K562 (cell line): ENCODE measurements around the gene SH3PXD2B. TPM values are rescaled to one million over a fixed set of nuclear protein-coding genes. Genes with fewer than 3 reads are reported as not detected.

Experiments used
- ATAC-seq: fragments of 200-7000 bp; cut with Tn5 transposase; 3 replicates; pipeline ENCODE4 v1.9.1; 2020; ENCODE audit warnings: moderate library complexity
- BruUV-seq: library from RNA; stranded (reverse); fragments of 400-500 nt; replicated peaks from 2 replicates; lab custom pipeline; 2021; lab: Mats Ljungman, UMichigan
- CTCF ChIA-PET: fragments of 300-600 bp; formaldehyde crosslinking; extraction: SDS; loops from one replicate; lab custom pipeline; 2021; ENCODE audit warnings: low intra/inter-chr PET ratio; lab: Yijun Ruan, JAX
- POLR2A ChIA-PET: fragments of 300-600, 350-650 bp; sonication (Branson Sonifier 250); formaldehyde crosslinking; extraction: SDS; loops from one replicate; lab custom pipeline; 2021; ENCODE audit warnings: antibody characterized with exemption, inconsistent platforms; lab: Yijun Ruan, JAX
- DNase-seq, 4 experiments: peaks; one replicate each; pipeline versions ENCODE4 v3.0.0 to v3.0.0-alpha.2; 2011 to 2018; ENCODE audit warnings: low spot score in 3 of 4, mixed read lengths in 3 of 4; ENCODE audit errors: extremely low read depth in 1 of 4
- FAIRE-seq: peaks from 2 replicates; lab custom pipeline; 2011; peaks lifted over from hg19 to GRCh38; lab: Jason Lieb, UNC
- H2AFZ ChIP-seq: 2 replicates; pipeline ENCODE4 v1.6.0; 2011; ENCODE audit warnings: low read depth, low read length, control low read depth, inconsistent platforms
- H3K27ac ChIP-seq: fragments of 200-600 bp; 3 replicates; pipeline ENCODE4 v1.8.0; 2011; ENCODE audit warnings: low read depth, mild to moderate bottlenecking, control low read depth, inconsistent platforms, low read length, moderate library complexity, mixed read lengths; ENCODE audit errors: extremely low read depth
- H3K27me3 ChIP-seq, 2 experiments: fragments of 300-600 bp in 1 of 2; 2 replicates in 1 of 2; 3 replicates in 1 of 2; pipeline versions ENCODE4 v1.6.0 to v1.8.0; 2011; ENCODE audit warnings: inconsistent platforms in 2 of 2, low read length in 2 of 2, mild to moderate bottlenecking in 1 of 2, mixed read lengths in 1 of 2, moderate library complexity in 1 of 2; ENCODE audit not compliant: control insufficient read depth in 2 of 2, insufficient read depth in 2 of 2
- H3K36me3 ChIP-seq: fragments of 300-600 bp; 3 replicates; pipeline ENCODE4 v1.8.0; 2011; ENCODE audit warnings: mild to moderate bottlenecking, low read length, inconsistent platforms; ENCODE audit not compliant: control insufficient read depth, insufficient read depth
- H3K4me1 ChIP-seq, 2 experiments: fragments of 200-600 bp in 1 of 2; replicated peaks in 1 of 2; 2 replicates in 1 of 2; 3 replicates in 1 of 2; pipeline versions ENCODE4 v1.5.1 to v1.8.0; 2011; ENCODE audit warnings: inconsistent platforms in 2 of 2, low read length in 2 of 2, mild to moderate bottlenecking in 1 of 2, mixed read lengths in 1 of 2, moderate library complexity in 1 of 2; ENCODE audit not compliant: control insufficient read depth in 2 of 2, insufficient read depth in 2 of 2
- H3K4me2 ChIP-seq: 2 replicates; pipeline ENCODE4 v1.6.1; 2011; ENCODE audit warnings: low read length, control low read depth, inconsistent platforms, mixed read lengths; ENCODE audit not compliant: insufficient read depth
- H3K4me3 ChIP-seq: fragments of 200-600 bp; sonication (generic), shearing (Covaris generic); 2 replicates; pipeline ENCODE4 v1.5.1; 2016; ENCODE audit warnings: control low read depth, inconsistent platforms
- H3K79me2 ChIP-seq: fragments of 200-600 bp; 3 replicates; pipeline ENCODE4 v1.8.0; 2011; ENCODE audit warnings: low read length, inconsistent platforms; ENCODE audit not compliant: control insufficient read depth, insufficient read depth
- H3K9ac ChIP-seq, 2 experiments: 2 replicates each; pipeline versions ENCODE4 v1.6.0 to v1.6.1; 2011; ENCODE audit warnings: low read depth in 2 of 2, low read length in 2 of 2, control low read depth in 1 of 2, inconsistent platforms in 1 of 2, mild to moderate bottlenecking in 1 of 2, mixed read lengths in 1 of 2; ENCODE audit not compliant: insufficient read depth in 1 of 2
- H3K9me1 ChIP-seq: one replicate; pipeline ENCODE4 v1.6.0; 2011; ENCODE audit warnings: inconsistent platforms, mild to moderate bottlenecking, low read length, moderate library complexity; ENCODE audit not compliant: control insufficient read depth, insufficient read depth
- H3K9me3 ChIP-seq: replicated peaks from 2 replicates; pipeline ENCODE4 v1.5.1; 2011; ENCODE audit warnings: low read depth, low read length, inconsistent platforms; ENCODE audit not compliant: control insufficient read depth, insufficient read depth
- H4K20me1 ChIP-seq: replicated peaks from 2 replicates; pipeline ENCODE4 v1.6.1; 2011; ENCODE audit warnings: low read length, inconsistent platforms, mixed read lengths; ENCODE audit not compliant: control insufficient read depth, insufficient read depth
- ADNP ChIP-seq: fragments of 200-800 bp; sonication (Bioruptor generic); IDR thresholded peaks from 2 replicates; pipeline ENCODE4 v1.6.1; 2016; ENCODE audit warnings: missing genetic modification characterization, missing compliant biosample characterization
- ATF7 ChIP-seq: fragments of 450-650 bp; IDR thresholded peaks from 2 replicates; pipeline ENCODE4 v1.7.1; 2014; ENCODE audit warnings: mild to moderate bottlenecking, moderate library complexity
- ELF4 ChIP-seq: fragments of 450-650 bp; formaldehyde crosslinking; IDR thresholded peaks from 2 replicates; pipeline ENCODE4 v1.4.0; 2022; ENCODE audit warnings: missing genetic modification characterization
- ID3 ChIP-seq, 2 experiments: fragments of 250-450 bp in 1 of 2; fragments of 450-650 bp in 1 of 2; sonication (Bioruptor Pico) in 1 of 2; IDR thresholded peaks; 2 replicates each; pipeline versions ENCODE4 v1.6.1 to v1.8.0; 2016 to 2021; ENCODE audit warnings: mild to moderate bottlenecking in 2 of 2, moderate library complexity in 2 of 2, missing compliant biosample characterization in 1 of 2, missing genetic modification characterization in 1 of 2
- KDM2B ChIP-seq: fragments of 250-450 bp; sonication (Bioruptor Pico); IDR thresholded peaks from 2 replicates; pipeline ENCODE4 v1.8.0; 2021; ENCODE audit warnings: mild to moderate bottlenecking, moderate library complexity
- POLR2B ChIP-seq: fragments of 450-650 bp; IDR thresholded peaks from 2 replicates; pipeline ENCODE4 v1.6.1; 2018; ENCODE audit warnings: low read depth; ENCODE audit not compliant: partially characterized antibody
- SMARCA5 ChIP-seq: fragments of 450-650 bp; IDR thresholded peaks from 2 replicates; pipeline ENCODE4 v1.6.1; 2016
- SNRNP70 ChIP-seq: fragments of 200-400 bp; formaldehyde crosslinking; optimal IDR thresholded peaks from 2 replicates; pipeline ENCODE3; 2017; ENCODE audit warnings: low read depth, low read length
- SP2 ChIP-seq: IDR thresholded peaks from 2 replicates; pipeline ENCODE4 v1.6.1; 2011; ENCODE audit warnings: mild to moderate bottlenecking, low read depth, low read length, moderate library complexity; ENCODE audit not compliant: poor library complexity, severe bottlenecking; ENCODE audit errors: extremely low read depth
- WHSC1 ChIP-seq: IDR thresholded peaks from one replicate; pipeline ENCODE4 v1.6.1; 2012; ENCODE audit warnings: low read length, control low read depth, inconsistent platforms
- ZFPM2 ChIP-seq: fragments of 250-450 bp; sonication (Bioruptor Pico); IDR thresholded peaks from 2 replicates; pipeline ENCODE4 v1.5.1; 2022; ENCODE audit warnings: mild to moderate bottlenecking
- ZKSCAN8 ChIP-seq: fragments of 200-800 bp; sonication (Bioruptor generic); IDR thresholded peaks from 2 replicates; pipeline ENCODE4 v1.6.1; 2016; ENCODE audit warnings: missing genetic modification characterization, missing compliant biosample characterization
- ZNF274 ChIP-seq: IDR thresholded peaks from 2 replicates; pipeline ENCODE4 v1.6.1; 2011; ENCODE audit warnings: low read depth, mild to moderate bottlenecking, low read length, moderate library complexity, borderline replicate concordance
- ZNF583 ChIP-seq: fragments of 250-450 bp; sonication (Bioruptor Pico); IDR thresholded peaks from 2 replicates; pipeline ENCODE4 v1.4.0; 2020
- ZNF778 ChIP-seq: fragments of 450-650 bp; formaldehyde crosslinking; IDR thresholded peaks from 2 replicates; pipeline ENCODE4 v1.4.0; 2020; ENCODE audit warnings: mild to moderate bottlenecking, moderate library complexity
- WGBS: fragments of 100-300 bp; shearing (Covaris generic); methylation state at CpG from one replicate; pipeline ENCODE4 v1.1.6; 2016; ENCODE audit warnings: low coverage, mixed read lengths; ENCODE audit not compliant: insufficient coverage; ENCODE audit errors: missing lambda C conversion rate; 5-methylcytosine and 5-hydroxymethylcytosine counted together
- in situ Hi-C: fragments of 300-500 bp; cut with MboI; formaldehyde crosslinking; loops from 4 replicates; pipeline ENCODE4 v1.15.0; 2018; ENCODE audit warnings: inconsistent platforms, mixed read lengths
- intact Hi-C: fragments of 100-400 bp; cut with micrococcal nuclease; formaldehyde crosslinking; loops from 2 replicates; pipeline ENCODE4 v1.14.2; 2022
- polyA plus RNA-seq, 8 experiments: library from polyadenylated mRNA; depleted of rRNA in 4 of 8; stranded (reverse) in 5 of 8; unstranded in 3 of 8; fragments of >200 nt; fragmentation: Nextera tagmentation in 2 of 8; fragmentation: Illumina TruSeq in 1 of 8; extraction: Ambion mirVana in 2 of 8; extraction: Trizol in 1 of 8; gene quantifications; 2 replicates each; pipeline versions ENCODE4 v1.2.1 to v1.2.3, GENCODE V29; 2011 to 2014; ENCODE audit warnings: inconsistent platforms in 1 of 8, missing spikeins in 1 of 8
- total RNA-seq, 7 experiments: library from RNA; depleted of rRNA in 6 of 7; stranded (reverse); fragments of >200 nt in 6 of 7; fragmentation: Illumina TruSeq in 2 of 7; extraction: Trizol in 2 of 7; gene quantifications; 2 replicates each; pipeline versions ENCODE4 v1.2.1 to v1.2.3, GENCODE V29; 2011 to 2021; ENCODE audit warnings: low replicate concordance in 1 of 7
- TF ChIP-seq, protein P1 (sequence below), 2 experiments: fragments of 450-650 bp; formaldehyde crosslinking in 1 of 2; IDR thresholded peaks; 2 replicates each; pipeline versions ENCODE4 v1.4.0 to v1.6.1; 2014 to 2020; ENCODE audit warnings: mild to moderate bottlenecking in 2 of 2, borderline replicate concordance in 1 of 2, low read depth in 1 of 2

SH3PXD2B gene
- total and polyA plus RNA-seq, 9 of the 15 experiments (the other 6 are each of a cell fraction or from before 2014, with no cell fraction given) = 0.04 to 0.66 (median 0.19) TPM

- CTCF ChIA-PET = no interaction called here
- Histone ChIP-seq H3K27me3 (peaks cover 8 to 43% of the 10 kb centered on the region in 2 experiments; a peak in 3 of 5 replicates), H3K4me3 (no peak overlapping the region), H3K9me1 (no peaks in the 10 kb centered on the region), H3K36me3 (no peaks in the 10 kb centered on the region), H3K9ac (no peak overlapping the region), H2AFZ (no peak overlapping the region), H3K79me2 (no peaks in the 10 kb centered on the region), H3K4me1 (no peaks in the 10 kb centered on the region), H3K4me2 (no peak overlapping the region), H3K9me3 (no peaks in the 10 kb centered on the region), H4K20me1 (no peaks in the 10 kb centered on the region), H3K27ac (no peak overlapping the region)
- in situ Hi-C loops (no loop called here), intact Hi-C loops (no loop called here)
- ATAC-seq (no peak), FAIRE-seq (no peak), DNase-seq (no peak)
- BruUV-seq = no TSS peak
- 2% methylated on average over 6 of the region's 6 CpGs for WGBS
- POLR2A ChIA-PET = no interaction called here
- TF ChIP-seq, protein P1, sequence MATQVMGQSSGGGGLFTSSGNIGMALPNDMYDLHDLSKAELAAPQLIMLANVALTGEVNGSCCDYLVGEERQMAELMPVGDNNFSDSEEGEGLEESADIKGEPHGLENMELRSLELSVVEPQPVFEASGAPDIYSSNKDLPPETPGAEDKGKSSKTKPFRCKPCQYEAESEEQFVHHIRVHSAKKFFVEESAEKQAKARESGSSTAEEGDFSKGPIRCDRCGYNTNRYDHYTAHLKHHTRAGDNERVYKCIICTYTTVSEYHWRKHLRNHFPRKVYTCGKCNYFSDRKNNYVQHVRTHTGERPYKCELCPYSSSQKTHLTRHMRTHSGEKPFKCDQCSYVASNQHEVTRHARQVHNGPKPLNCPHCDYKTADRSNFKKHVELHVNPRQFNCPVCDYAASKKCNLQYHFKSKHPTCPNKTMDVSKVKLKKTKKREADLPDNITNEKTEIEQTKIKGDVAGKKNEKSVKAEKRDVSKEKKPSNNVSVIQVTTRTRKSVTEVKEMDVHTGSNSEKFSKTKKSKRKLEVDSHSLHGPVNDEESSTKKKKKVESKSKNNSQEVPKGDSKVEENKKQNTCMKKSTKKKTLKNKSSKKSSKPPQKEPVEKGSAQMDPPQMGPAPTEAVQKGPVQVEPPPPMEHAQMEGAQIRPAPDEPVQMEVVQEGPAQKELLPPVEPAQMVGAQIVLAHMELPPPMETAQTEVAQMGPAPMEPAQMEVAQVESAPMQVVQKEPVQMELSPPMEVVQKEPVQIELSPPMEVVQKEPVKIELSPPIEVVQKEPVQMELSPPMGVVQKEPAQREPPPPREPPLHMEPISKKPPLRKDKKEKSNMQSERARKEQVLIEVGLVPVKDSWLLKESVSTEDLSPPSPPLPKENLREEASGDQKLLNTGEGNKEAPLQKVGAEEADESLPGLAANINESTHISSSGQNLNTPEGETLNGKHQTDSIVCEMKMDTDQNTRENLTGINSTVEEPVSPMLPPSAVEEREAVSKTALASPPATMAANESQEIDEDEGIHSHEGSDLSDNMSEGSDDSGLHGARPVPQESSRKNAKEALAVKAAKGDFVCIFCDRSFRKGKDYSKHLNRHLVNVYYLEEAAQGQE (IDR thresholded peaks at IDR 0.05; ENCODE audit: borderline replicate concordance) = no peak
- TF ChIP-seq, protein P1 (CRISPR knock-in tag; IDR thresholded peaks at IDR 0.05; ENCODE audit: low read depth) = no peak
- TF ChIP-seq ZNF274 (no peak), SP2 (no peak), KDM2B (CRISPR knock-in tag) (no peak), POLR2B (no peak), ZNF778 (no peak), ZNF583 (CRISPR knock-in tag) (no peak), ATF7 (no peak), ZFPM2 (no peak), ELF4 (CRISPR knock-in tag) (no peak), SMARCA5 (no peak), WHSC1 (no peak), ADNP (no peak), ID3 (CRISPR knock-in tag; IDR thresholded peaks at IDR 0.05) (no peak), ID3 (tag; IDR thresholded peaks at IDR 0.05) (no peak), ZKSCAN8 (CRISPR knock-in tag) (no peak), SNRNP70 (no peak)
Measured at GRCh38 chr5:172383191-172383802, 71.0 kb downstream of the SH3PXD2B start.
